Liver (tissue), 9 donors: ENCODE results near the gene SPTLC2. TPM values are rescaled to one million over a fixed set of nuclear protein-coding genes. Genes with fewer than 3 reads are reported as not detected.

Experiments used
- DNase-seq: peaks from one replicate; pipeline ENCODE4 v3.0.0-alpha.2; 2017; ENCODE audit warnings: low spot score
- H3K27ac ChIP-seq, 2 donors: one replicate each; pipeline ENCODE4 v1.7.0; 2013; ENCODE audit warnings: inconsistent platforms in 2 of 2, low read length in 2 of 2, control low read depth in 1 of 2, low read depth in 1 of 2, mild to moderate bottlenecking in 1 of 2
- H3K27me3 ChIP-seq, 4 donors: one replicate each; pipeline versions ENCODE4 v1.6.1 to v1.7.0; 2013; ENCODE audit warnings: low read length in 3 of 4, inconsistent platforms in 1 of 4, mild to moderate bottlenecking in 1 of 4, moderate library complexity in 1 of 4; ENCODE audit not compliant: control insufficient read depth in 4 of 4, insufficient read depth in 4 of 4
- H3K36me3 ChIP-seq, 4 donors: one replicate each; pipeline versions ENCODE4 v1.6.1 to v1.7.0; 2013; ENCODE audit warnings: low read length in 3 of 4, mild to moderate bottlenecking in 3 of 4, low read depth in 1 of 4, moderate library complexity in 1 of 4; ENCODE audit not compliant: control insufficient read depth in 4 of 4, insufficient read depth in 3 of 4
- H3K4me1 ChIP-seq, 4 donors: one replicate each; pipeline versions ENCODE4 v1.6.1 to v1.7.0; 2013; ENCODE audit warnings: low read length in 3 of 4, mild to moderate bottlenecking in 3 of 4, moderate library complexity in 1 of 4; ENCODE audit not compliant: control insufficient read depth in 4 of 4, insufficient read depth in 4 of 4
- H3K4me3 ChIP-seq, 3 donors: one replicate each; pipeline versions ENCODE4 v1.6.1 to v1.7.0; 2013; ENCODE audit warnings: low read length in 3 of 3, control low read depth in 1 of 3, low read depth in 1 of 3, mild to moderate bottlenecking in 1 of 3
- H3K9ac ChIP-seq, 2 donors: one replicate each; pipeline ENCODE4 v1.7.0; 2013; ENCODE audit warnings: low read length in 2 of 2, mild to moderate bottlenecking in 2 of 2, moderate library complexity in 2 of 2, control low read depth in 1 of 2, low read depth in 1 of 2
- H3K9me3 ChIP-seq, 4 donors: one replicate each; pipeline versions ENCODE4 v1.6.1 to v1.7.0; 2013; ENCODE audit warnings: low read length in 3 of 4; ENCODE audit not compliant: control insufficient read depth in 4 of 4
- ATF3 ChIP-seq: IDR thresholded peaks from 2 replicates; pipeline ENCODE4 v1.6.1; 2016; ENCODE audit warnings: antibody characterized with exemption
- EGR1 ChIP-seq, 2 donors: IDR thresholded peaks; 2 replicates each; pipeline ENCODE4 v1.6.1; 2016 to 2018; ENCODE audit warnings: antibody characterized with exemption in 2 of 2, low read depth in 2 of 2
- FOXA1 ChIP-seq: IDR thresholded peaks from 2 replicates; pipeline ENCODE4 v1.6.1; 2016; ENCODE audit warnings: antibody characterized with exemption
- FOXA2 ChIP-seq: IDR thresholded peaks from 2 replicates; pipeline ENCODE4 v1.6.1; 2016; ENCODE audit warnings: antibody characterized with exemption
- GABPA ChIP-seq, 2 donors: IDR thresholded peaks in 1 of 2; conservative IDR thresholded peaks in 1 of 2; 2 replicates each; pipeline ENCODE4 v1.6.1; 2016; ENCODE audit warnings: antibody characterized with exemption in 2 of 2, mild to moderate bottlenecking in 1 of 2, moderate library complexity in 1 of 2
- HNF4A ChIP-seq, 2 donors: conservative IDR thresholded peaks; 2 replicates each; pipeline ENCODE4 v1.6.1; 2016; ENCODE audit warnings: antibody characterized with exemption in 2 of 2, mild to moderate bottlenecking in 2 of 2
- HNF4G ChIP-seq: IDR thresholded peaks from 2 replicates; pipeline ENCODE4 v1.6.1; 2016; ENCODE audit warnings: antibody characterized with exemption
- JUND ChIP-seq, 2 donors: IDR thresholded peaks; 2 replicates each; pipeline ENCODE4 v1.6.1; 2016; ENCODE audit warnings: antibody characterized with exemption in 2 of 2
- NR2F2 ChIP-seq: IDR thresholded peaks from 2 replicates; pipeline ENCODE4 v1.6.1; 2016; ENCODE audit warnings: antibody characterized with exemption
- RAD21 ChIP-seq, 2 donors: IDR thresholded peaks; 2 replicates each; pipeline ENCODE4 v1.6.1; 2016; ENCODE audit warnings: antibody characterized with exemption in 2 of 2, mild to moderate bottlenecking in 2 of 2
- RXRA ChIP-seq, 2 donors: IDR thresholded peaks; 2 replicates each; pipeline ENCODE4 v1.6.1; 2017 to 2018; ENCODE audit warnings: antibody characterized with exemption in 2 of 2, mild to moderate bottlenecking in 1 of 2
- SP1 ChIP-seq: IDR thresholded peaks from 2 replicates; pipeline ENCODE4 v1.6.1; 2018; ENCODE audit warnings: antibody characterized with exemption, mild to moderate bottlenecking
- TAF1 ChIP-seq: conservative IDR thresholded peaks from 2 replicates; pipeline ENCODE4 v1.6.1; 2016; ENCODE audit warnings: antibody characterized with exemption, mild to moderate bottlenecking
- YY1 ChIP-seq: IDR thresholded peaks from 2 replicates; pipeline ENCODE4 v1.6.1; 2016; ENCODE audit warnings: antibody characterized with exemption, mild to moderate bottlenecking
- ZBTB33 ChIP-seq: IDR thresholded peaks from 2 replicates; pipeline ENCODE4 v1.6.1; 2016; ENCODE audit warnings: antibody characterized with exemption
- WGBS: extraction: QIAGEN DNeasy Blood & Tissue Kit; methylation state at CpG from one replicate; pipeline ENCODE4 v1.1.7; 2013; 5-methylcytosine and 5-hydroxymethylcytosine counted together
- polyA plus RNA-seq, 2 donors: library from polyadenylated mRNA; stranded (reverse) in 1 of 2; unstranded in 1 of 2; fragments of 200-250 nt in 1 of 2; fragments of >200 nt in 1 of 2; fragmentation: Nextera tagmentation in 1 of 2; extraction: Ambion mirVana in 1 of 2; gene quantifications; one replicate each; pipeline versions ENCODE4 v1.2.1 to v1.2.3, GENCODE V29; 2013 to 2015
- total RNA-seq, 2 donors: library from RNA; depleted of rRNA; stranded (reverse); fragments of >200 nt; gene quantifications; one replicate each; pipeline ENCODE4 v1.2.3, GENCODE V29; 2014
- TF ChIP-seq, protein P1 (sequence below): fragments of 150-350 bp; IDR thresholded peaks from 2 replicates; pipeline ENCODE4 v1.5.1; 2017; ENCODE audit warnings: improper control_type of control experiment, low read depth, low read length; ENCODE audit not compliant: missing input control
- TF ChIP-seq, protein P2 (sequence below): IDR thresholded peaks from 2 replicates; pipeline ENCODE4 v1.6.1; 2016; ENCODE audit warnings: antibody characterized with exemption, mild to moderate bottlenecking
- donor health status: healthy.
- donor health status: healthy.
- donor health status: healthy.
- donor health status: healthy.
- donor health status: healthy.

The SPTLC2 gene
- total and polyA plus RNA-seq, 4 donors: 3.9 to 19.2 (median 9.9) TPM

- TF ChIP-seq NR2F2: peak; percentile 27
- TF ChIP-seq ZBTB33: no peak
- Histone ChIP-seq H3K9me3 (no peaks in the 10 kb centered on the region), H3K27ac (no peak overlapping the region), H3K9ac (no peak overlapping the region), H3K4me3 (no peak overlapping the region), H3K4me1 (peaks cover 0 to 11% (median 0%) of the 10 kb centered on the region in 4 donors), H3K36me3 (no peaks in the 10 kb centered on the region), H3K27me3 (no peaks in the 10 kb centered on the region)
- 63% methylated on average over 9 of the region's 9 CpGs for WGBS
- DNase-seq: no peak
Measured at GRCh38 chr14:77607741-77608302, 8.6 kb downstream of the SPTLC2 start.

GRCh38 chr14:77605392-77605972, 11.0 kb downstream of the SPTLC2 start:
- Histone ChIP-seq H3K4me1 (peaks cover 0 to 7% (median 0%) of the 10 kb centered on the region in 4 donors), H3K4me3 (no peak overlapping the region), H3K36me3 (no peaks in the 10 kb centered on the region), H3K27me3 (no peaks in the 10 kb centered on the region), H3K9ac (no peak overlapping the region), H3K9me3 (no peaks in the 10 kb centered on the region), H3K27ac (no peak overlapping the region)
- 65% methylated on average over 3 of the region's 3 CpGs for WGBS
- no peak for DNase-seq
- TF ChIP-seq, protein P1, sequence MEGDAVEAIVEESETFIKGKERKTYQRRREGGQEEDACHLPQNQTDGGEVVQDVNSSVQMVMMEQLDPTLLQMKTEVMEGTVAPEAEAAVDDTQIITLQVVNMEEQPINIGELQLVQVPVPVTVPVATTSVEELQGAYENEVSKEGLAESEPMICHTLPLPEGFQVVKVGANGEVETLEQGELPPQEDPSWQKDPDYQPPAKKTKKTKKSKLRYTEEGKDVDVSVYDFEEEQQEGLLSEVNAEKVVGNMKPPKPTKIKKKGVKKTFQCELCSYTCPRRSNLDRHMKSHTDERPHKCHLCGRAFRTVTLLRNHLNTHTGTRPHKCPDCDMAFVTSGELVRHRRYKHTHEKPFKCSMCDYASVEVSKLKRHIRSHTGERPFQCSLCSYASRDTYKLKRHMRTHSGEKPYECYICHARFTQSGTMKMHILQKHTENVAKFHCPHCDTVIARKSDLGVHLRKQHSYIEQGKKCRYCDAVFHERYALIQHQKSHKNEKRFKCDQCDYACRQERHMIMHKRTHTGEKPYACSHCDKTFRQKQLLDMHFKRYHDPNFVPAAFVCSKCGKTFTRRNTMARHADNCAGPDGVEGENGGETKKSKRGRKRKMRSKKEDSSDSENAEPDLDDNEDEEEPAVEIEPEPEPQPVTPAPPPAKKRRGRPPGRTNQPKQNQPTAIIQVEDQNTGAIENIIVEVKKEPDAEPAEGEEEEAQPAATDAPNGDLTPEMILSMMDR: no peak
- TF ChIP-seq, protein P2, sequence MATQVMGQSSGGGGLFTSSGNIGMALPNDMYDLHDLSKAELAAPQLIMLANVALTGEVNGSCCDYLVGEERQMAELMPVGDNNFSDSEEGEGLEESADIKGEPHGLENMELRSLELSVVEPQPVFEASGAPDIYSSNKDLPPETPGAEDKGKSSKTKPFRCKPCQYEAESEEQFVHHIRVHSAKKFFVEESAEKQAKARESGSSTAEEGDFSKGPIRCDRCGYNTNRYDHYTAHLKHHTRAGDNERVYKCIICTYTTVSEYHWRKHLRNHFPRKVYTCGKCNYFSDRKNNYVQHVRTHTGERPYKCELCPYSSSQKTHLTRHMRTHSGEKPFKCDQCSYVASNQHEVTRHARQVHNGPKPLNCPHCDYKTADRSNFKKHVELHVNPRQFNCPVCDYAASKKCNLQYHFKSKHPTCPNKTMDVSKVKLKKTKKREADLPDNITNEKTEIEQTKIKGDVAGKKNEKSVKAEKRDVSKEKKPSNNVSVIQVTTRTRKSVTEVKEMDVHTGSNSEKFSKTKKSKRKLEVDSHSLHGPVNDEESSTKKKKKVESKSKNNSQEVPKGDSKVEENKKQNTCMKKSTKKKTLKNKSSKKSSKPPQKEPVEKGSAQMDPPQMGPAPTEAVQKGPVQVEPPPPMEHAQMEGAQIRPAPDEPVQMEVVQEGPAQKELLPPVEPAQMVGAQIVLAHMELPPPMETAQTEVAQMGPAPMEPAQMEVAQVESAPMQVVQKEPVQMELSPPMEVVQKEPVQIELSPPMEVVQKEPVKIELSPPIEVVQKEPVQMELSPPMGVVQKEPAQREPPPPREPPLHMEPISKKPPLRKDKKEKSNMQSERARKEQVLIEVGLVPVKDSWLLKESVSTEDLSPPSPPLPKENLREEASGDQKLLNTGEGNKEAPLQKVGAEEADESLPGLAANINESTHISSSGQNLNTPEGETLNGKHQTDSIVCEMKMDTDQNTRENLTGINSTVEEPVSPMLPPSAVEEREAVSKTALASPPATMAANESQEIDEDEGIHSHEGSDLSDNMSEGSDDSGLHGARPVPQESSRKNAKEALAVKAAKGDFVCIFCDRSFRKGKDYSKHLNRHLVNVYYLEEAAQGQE: no peak
- TF ChIP-seq FOXA2 (no peak), GABPA (IDR thresholded peaks at IDR 0.05 in 1 of 2, conservative IDR thresholded peaks at IDR 0.05 in 1 of 2) (no peak), NR2F2 (no peak), EGR1 (IDR thresholded peaks at IDR 0.05; ENCODE audit: low read depth in 2 of 2) (no peak), ATF3 (no peak), RAD21 (IDR thresholded peaks at IDR 0.05) (no peak), YY1 (no peak), FOXA1 (no peak), HNF4G (no peak), RXRA (IDR thresholded peaks at IDR 0.05) (no peak), SP1 (no peak), JUND (IDR thresholded peaks at IDR 0.05) (no peak), ZBTB33 (no peak), HNF4A (conservative IDR thresholded peaks at IDR 0.05) (no peak), TAF1 (no peak)
